H1 (cell line): ENCODE measurements around the gene SPECC1. TPM values are rescaled to one million over a fixed set of nuclear protein-coding genes. Genes with fewer than 3 reads are reported as not detected.

Experiments used
- CTCF ChIA-PET: fragments of 300-600 bp; sonication (Branson Sonifier 250); formaldehyde crosslinking; loops from one replicate; lab custom pipeline; 2021; ENCODE audit not compliant: partially characterized antibody; lab: Charles Lee
- POLR2A ChIA-PET: fragments of 300-600 bp; sonication (Branson Sonifier 250); formaldehyde crosslinking; loops from one replicate; lab custom pipeline; 2021; ENCODE audit warnings: inconsistent platforms; ENCODE audit not compliant: partially characterized antibody; lab: Charles Lee
- DNase-seq, 2 experiments: peaks; one replicate each; pipeline versions ENCODE4 v3.0.0 to v3.0.0-alpha.2; 2010 to 2022; ENCODE audit warnings: low spot score in 2 of 2, low read depth in 1 of 2, mixed read lengths in 1 of 2
- FAIRE-seq: peaks from 2 replicates; lab custom pipeline; 2011; peaks lifted over from hg19 to GRCh38; lab: Jason Lieb, UNC
- H2AFZ ChIP-seq: 2 replicates; pipeline ENCODE4 v1.8.1; 2012; ENCODE audit warnings: low read length, inconsistent platforms
- H2AK5ac ChIP-seq: 2 replicates; pipeline ENCODE4 v1.6.1; 2013; ENCODE audit warnings: low read depth, low read length
- H2BK120ac ChIP-seq: replicated peaks from 2 replicates; pipeline ENCODE3; 2013; ENCODE audit warnings: low read depth, low read length, inconsistent platforms
- H2BK12ac ChIP-seq: 2 replicates; pipeline ENCODE4 v1.6.1; 2013; ENCODE audit warnings: low read depth, low read length
- H2BK15ac ChIP-seq: 2 replicates; pipeline ENCODE4 v1.6.1; 2013; ENCODE audit warnings: low read length
- H2BK20ac ChIP-seq: 2 replicates; pipeline ENCODE4 v1.6.1; 2013; ENCODE audit warnings: low read length
- H2BK5ac ChIP-seq: 2 replicates; pipeline ENCODE4 v1.6.1; 2013; ENCODE audit warnings: low read depth, low read length
- H3K14ac ChIP-seq: 2 replicates; pipeline ENCODE4 v1.6.1; 2013; ENCODE audit warnings: inconsistent platforms; ENCODE audit not compliant: insufficient read length
- H3K18ac ChIP-seq: 2 replicates; pipeline ENCODE4 v1.6.1; 2013; ENCODE audit warnings: low read length; ENCODE audit errors: extremely low read depth
- H3K23ac ChIP-seq: 2 replicates; pipeline ENCODE4 v1.6.1; 2013; ENCODE audit warnings: inconsistent platforms; ENCODE audit not compliant: insufficient read length
- H3K23me2 ChIP-seq: 2 replicates; pipeline ENCODE4 v1.6.1; 2013; ENCODE audit warnings: low read depth, low read length
- H3K27ac ChIP-seq: 2 replicates; pipeline ENCODE4 v1.6.1; 2011; ENCODE audit warnings: low read depth, low read length, inconsistent platforms
- H3K27me3 ChIP-seq, 4 experiments: replicated peaks in 1 of 4; 1 replicate in 1 of 4; 2 replicates in 3 of 4; pipeline versions ENCODE4 v1.6.1 to v1.8.1; 2011 to 2013; ENCODE audit warnings: low read length in 3 of 4, mild to moderate bottlenecking in 3 of 4, inconsistent platforms in 2 of 4, mixed read lengths in 2 of 4, moderate library complexity in 1 of 4; ENCODE audit not compliant: control insufficient read depth in 3 of 4, insufficient read depth in 3 of 4; ENCODE audit errors: extremely low read depth in 1 of 4
- H3K36me3 ChIP-seq, 4 experiments: 2 replicates each; pipeline versions ENCODE4 v1.6.1 to v1.8.1; 2011 to 2013; ENCODE audit warnings: mild to moderate bottlenecking in 4 of 4, low read length in 3 of 4, moderate library complexity in 2 of 4, control low read depth in 1 of 4, inconsistent platforms in 1 of 4; ENCODE audit not compliant: insufficient read depth in 4 of 4, control insufficient read depth in 2 of 4
- H3K4ac ChIP-seq: replicated peaks from 2 replicates; pipeline ENCODE3; 2013; ENCODE audit warnings: low read length, low read depth, mixed read lengths, inconsistent platforms; ENCODE audit not compliant: insufficient read length
- H3K4me1 ChIP-seq, 4 experiments: replicated peaks in 1 of 4; 1 replicate in 1 of 4; 2 replicates in 3 of 4; pipeline versions ENCODE4 v1.6.1 to v1.8.1; 2011 to 2013; ENCODE audit warnings: low read length in 3 of 4, inconsistent platforms in 2 of 4, mixed read lengths in 1 of 4; ENCODE audit not compliant: insufficient read depth in 4 of 4, control insufficient read depth in 3 of 4
- H3K4me2 ChIP-seq, 2 experiments: 2 replicates each; pipeline versions ENCODE4 v1.6.1 to v1.8.1; 2011 to 2013; ENCODE audit warnings: low read depth in 2 of 2, low read length in 2 of 2, control low read depth in 1 of 2, inconsistent platforms in 1 of 2, mild to moderate bottlenecking in 1 of 2; ENCODE audit not compliant: insufficient read depth in 1 of 2
- H3K4me3 ChIP-seq, 4 experiments: fragments of 200-600, 300-600 bp in 1 of 4; sonication (generic), shearing (Covaris generic), sonication (Bioruptor Twin) in 1 of 4; 2 replicates each; pipeline versions ENCODE4 v1.5.1 to v1.8.1; 2011 to 2016; ENCODE audit warnings: low read length in 4 of 4, low read depth in 3 of 4, control low read depth in 2 of 4, inconsistent platforms in 2 of 4, mild to moderate bottlenecking in 2 of 4, mixed read lengths in 1 of 4, moderate library complexity in 1 of 4; ENCODE audit not compliant: insufficient read depth in 2 of 4; ENCODE audit errors: extremely low read depth in 1 of 4
- H3K56ac ChIP-seq: replicated peaks from 2 replicates; pipeline ENCODE3; 2013; ENCODE audit warnings: low read depth, mild to moderate bottlenecking, mixed read lengths, low read length, inconsistent platforms; ENCODE audit not compliant: insufficient read length
- H3K79me1 ChIP-seq: 2 replicates; pipeline ENCODE4 v1.6.1; 2013; ENCODE audit warnings: low read depth, low read length, control low read depth
- H3K79me2 ChIP-seq, 2 experiments: 2 replicates each; pipeline versions ENCODE4 v1.6.1 to v1.8.1; 2012 to 2013; ENCODE audit warnings: low read length in 2 of 2, mild to moderate bottlenecking in 2 of 2, inconsistent platforms in 1 of 2; ENCODE audit not compliant: insufficient read depth in 2 of 2, control insufficient read depth in 1 of 2
- H3K9ac ChIP-seq, 4 experiments: replicated peaks in 1 of 4; 1 replicate in 1 of 4; 2 replicates in 3 of 4; pipeline versions ENCODE4 v1.6.1 to v1.8.1; 2011 to 2013; ENCODE audit warnings: low read depth in 3 of 4, low read length in 3 of 4, control low read depth in 2 of 4, mild to moderate bottlenecking in 2 of 4, moderate library complexity in 2 of 4, inconsistent platforms in 1 of 4; ENCODE audit errors: extremely low read depth in 1 of 4
- H3K9me3 ChIP-seq, 2 experiments: 2 replicates each; pipeline versions ENCODE4 v1.6.1 to v1.8.1; 2012 to 2013; ENCODE audit warnings: mild to moderate bottlenecking in 2 of 2, moderate library complexity in 2 of 2, control low read depth in 1 of 2, inconsistent platforms in 1 of 2, low read depth in 1 of 2, low read length in 1 of 2, mixed read lengths in 1 of 2; ENCODE audit not compliant: insufficient read depth in 2 of 2
- H4K20me1 ChIP-seq, 2 experiments: replicated peaks in 1 of 2; 2 replicates each; pipeline versions ENCODE3 to v1.8.1; 2011 to 2013; ENCODE audit warnings: inconsistent platforms in 2 of 2, low read length in 2 of 2, mild to moderate bottlenecking in 1 of 2; ENCODE audit not compliant: insufficient read depth in 2 of 2, control insufficient read depth in 1 of 2
- H4K5ac ChIP-seq: 2 replicates; pipeline ENCODE4 v1.6.1; 2013; ENCODE audit warnings: low read length, low read depth, mixed read lengths, inconsistent platforms; ENCODE audit not compliant: insufficient read length
- H4K8ac ChIP-seq: 2 replicates; pipeline ENCODE4 v1.8.0; 2013; ENCODE audit warnings: mild to moderate bottlenecking, moderate library complexity, low read length, inconsistent platforms; ENCODE audit not compliant: insufficient read depth; ENCODE audit errors: extremely low read depth
- H4K91ac ChIP-seq: replicated peaks from 2 replicates; pipeline ENCODE3; 2013; ENCODE audit warnings: low read length, mixed read lengths, inconsistent platforms; ENCODE audit not compliant: insufficient read length
- BACH1 ChIP-seq: IDR thresholded peaks from 2 replicates; pipeline ENCODE4 v1.6.1; 2012; ENCODE audit warnings: low read length, improper control_type of control experiment
- BCL11A ChIP-seq, 2 experiments: IDR thresholded peaks; one replicate each; pipeline ENCODE4 v1.6.1; 2011; ENCODE audit warnings: low read depth in 2 of 2, low read length in 2 of 2, mild to moderate bottlenecking in 2 of 2
- CBX8 ChIP-seq: fragments of 300-800, 300-1000 bp; sonication (generic); IDR thresholded peaks from 2 replicates; pipeline ENCODE4 v1.7.1; 2016; ENCODE audit warnings: low read depth, low read length, borderline replicate concordance
- CEBPB ChIP-seq: IDR thresholded peaks from 2 replicates; pipeline ENCODE4 v1.6.1; 2012; ENCODE audit warnings: low read depth, low read length
- CTBP2 ChIP-seq: IDR thresholded peaks from 2 replicates; pipeline ENCODE4 v1.7.0; 2011; ENCODE audit warnings: borderline replicate concordance, mild to moderate bottlenecking, moderate library complexity, mixed read lengths, low read length; ENCODE audit not compliant: insufficient read depth, insufficient read length
- E2F6 ChIP-seq: IDR thresholded peaks from 2 replicates; pipeline ENCODE4 v1.6.1; 2012; ENCODE audit warnings: inconsistent platforms
- RFX5 ChIP-seq: IDR thresholded peaks from 2 replicates; pipeline ENCODE4 v1.6.1; 2011; ENCODE audit warnings: low read depth, low read length, improper control_type of control experiment, borderline replicate concordance
- TBP ChIP-seq: IDR thresholded peaks from 2 replicates; pipeline ENCODE4 v1.6.1; 2011; ENCODE audit warnings: low read depth, low read length, improper control_type of control experiment
- ZNF274 ChIP-seq: IDR thresholded peaks from 2 replicates; pipeline ENCODE4 v1.7.0; 2012; ENCODE audit warnings: low read length, borderline replicate concordance; ENCODE audit errors: extremely low read depth
- WGBS, 2 experiments: shearing (Covaris generic) in 1 of 2; methylation state at CpG; one replicate each; pipeline versions ENCODE4 v1.1.6 to v1.1.7; 2013 to 2015; ENCODE audit warnings: low lambda C conversion rate in 2 of 2, mixed read lengths in 2 of 2, inconsistent platforms in 1 of 2, low coverage in 1 of 2, missing lambda C conversion rate in 1 of 2; ENCODE audit not compliant: insufficient replicate concordance in 2 of 2, insufficient coverage in 1 of 2, insufficient read length in 1 of 2; ENCODE audit errors: extremely low coverage in 1 of 2, missing lambda C conversion rate in 1 of 2; 5-methylcytosine and 5-hydroxymethylcytosine counted together
- polyA plus RNA-seq, 7 experiments: library from polyadenylated mRNA; depleted of rRNA in 3 of 7; stranded (reverse) in 5 of 7; unstranded in 2 of 7; fragments of >200 nt in 5 of 7; fragments of 200-250 nt in 2 of 7; gene quantifications; 1 replicate in 5 of 7; 2 replicates in 1 of 7; 4 replicates in 1 of 7; pipeline versions ENCODE4 v1.2.1 to v1.2.3, GENCODE V29; 2011 to 2013; ENCODE audit warnings: missing spikeins in 2 of 7, mixed read lengths in 2 of 7
- total RNA-seq: library from RNA; stranded (reverse); fragmentation: NEBNext Ultra II Directional; extraction: Animal tissue kit (Norgen Biotek cat#: 25700); gene quantifications from 2 replicates; pipeline ENCODE4 v1.2.1, GENCODE V29; 2021

SPECC1 gene
- total and polyA plus RNA-seq, 2 of the 8 experiments (the other 6 are each of a cell fraction or from before 2014, with no cell fraction given), result 35.8 to 87.9 TPM

- WGBS, 2 experiments, result 83% methylated on average over 4 of the region's 4 CpGs; no CpG with 5 or more reads in 1 of the 2 experiments
- H4K5ac ChIP-seq, result no peak overlapping the region
- H3K79me2 ChIP-seq, result no peaks in the 10 kb centered on the region
- ChIA-PET CTCF (interaction anchor here (1.1 kb wide), 1 partner anchor 11 kb away, joined by 3 read pairs; no protein-coding TSS in a partner anchor), POLR2A (no interaction called here)
- no peaks in the 10 kb centered on the region for H3K27me3 ChIP-seq
- H3K4me1 ChIP-seq, result no peaks in the 10 kb centered on the region
- no peaks in the 10 kb centered on the region for H3K79me1 ChIP-seq
- no peak overlapping the region for H3K56ac ChIP-seq
- FAIRE-seq (no peak), DNase-seq (no peak)
- H3K4me2 ChIP-seq, result no peak overlapping the region
- no peak overlapping the region for H3K27ac ChIP-seq
- H3K23ac ChIP-seq, result no peak overlapping the region
- H4K20me1 ChIP-seq, result no peaks in the 10 kb centered on the region
- H2AFZ ChIP-seq, result no peak overlapping the region
- no peak overlapping the region for H3K18ac ChIP-seq
- H2BK5ac ChIP-seq, result no peak overlapping the region
- H2BK20ac ChIP-seq, result no peak overlapping the region
- no peak for TF ChIP-seq ZNF274
- no peak for TF ChIP-seq RFX5
- TF ChIP-seq BCL11A (IDR thresholded peaks at IDR 0.05; ENCODE audit: low read depth in 2 of 2, low read length in 2 of 2), result no peak
- no peak for TF ChIP-seq E2F6
- TF ChIP-seq TBP, result no peak
- no peak for TF ChIP-seq CTBP2
- TF ChIP-seq BACH1, result no peak
- no peak for TF ChIP-seq CBX8
- TF ChIP-seq CEBPB, result no peak
- no peak overlapping the region for H3K14ac ChIP-seq
- no peak overlapping the region for H4K91ac ChIP-seq
- H3K9me3 ChIP-seq, result no peaks in the 10 kb centered on the region
- H3K4me3 ChIP-seq, result no peak overlapping the region
- H2BK120ac ChIP-seq, result no peak overlapping the region
- no peak overlapping the region for H4K8ac ChIP-seq
- no peaks in the 10 kb centered on the region for H3K23me2 ChIP-seq
- no peak overlapping the region for H2BK12ac ChIP-seq
- H3K9ac ChIP-seq, result no peak overlapping the region
- no peak overlapping the region for H3K4ac ChIP-seq
- no peaks in the 10 kb centered on the region for H3K36me3 ChIP-seq
- H2AK5ac ChIP-seq, result no peak overlapping the region
- no peak overlapping the region for H2BK15ac ChIP-seq
Observed at GRCh38 chr17:20022701-20023100, 13.5 kb downstream of the SPECC1 start.
